NCI-H187 treated with DMSO at 0.1 percent for 48 hours (cell line): ENCODE measurements around the gene SPATA6L.
"Not testable (repeated sequence)": the region's sequence is repeated elsewhere in the genome, so short reads cannot be mapped to it uniquely, and the experiment has no call there.

Experiments used
- DNase-seq: peaks from one replicate; lab custom pipeline; 2025; lab: John Stamatoyannopoulos, UW

The SPATA6L gene

GRCh38 chr9:4638968-4639367 lies 27.3 kb downstream of the SPATA6L start:
- no peak for DNase-seq

- no peak for DNase-seq
These were observed 35.4 kb downstream of the SPATA6L start for GRCh38 chr9:4630836-4631235.

- DNase-seq: no peak
These were observed 44.3 kb downstream of the SPATA6L start for GRCh38 chr9:4622016-4622415.

- DNase-seq: no peak
These were observed 45.3 kb downstream of the SPATA6L start for GRCh38 chr9:4620881-4621555.

DNA sequence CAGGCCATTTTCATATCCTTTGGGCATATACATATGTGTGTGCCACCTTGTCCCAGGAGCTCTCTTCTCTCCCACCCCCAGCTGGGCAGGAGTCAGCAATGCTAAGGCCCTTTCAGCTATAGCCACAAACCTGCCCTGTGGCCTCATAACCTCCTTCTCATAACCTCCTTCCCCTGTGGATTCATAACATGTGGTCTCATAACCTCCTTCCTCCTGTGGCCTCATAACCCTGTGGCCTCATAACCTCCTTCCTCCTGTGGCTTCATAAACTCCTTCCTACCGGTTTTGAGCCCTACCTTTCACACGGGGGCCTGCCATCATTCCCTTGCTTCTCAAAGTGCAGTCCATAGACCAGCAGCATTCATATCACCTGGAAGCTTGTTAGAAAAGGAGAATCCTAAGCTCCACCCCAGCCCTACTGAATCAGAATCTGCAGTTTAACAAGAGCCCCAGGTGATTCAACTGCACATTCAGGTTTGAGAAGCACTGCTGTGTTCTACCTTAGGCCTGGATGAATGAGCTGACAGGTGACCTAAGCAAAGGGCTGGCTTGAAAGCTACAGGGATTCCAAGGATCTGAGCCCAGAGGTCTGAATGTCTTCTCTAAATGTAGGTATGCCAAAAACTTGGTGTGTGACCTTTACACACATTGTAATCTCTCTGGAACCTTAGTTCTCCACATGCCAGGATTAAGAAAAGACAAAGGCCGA lies 46.1 kb downstream of the SPATA6L start:
- DNase-seq: no peak

DNA sequence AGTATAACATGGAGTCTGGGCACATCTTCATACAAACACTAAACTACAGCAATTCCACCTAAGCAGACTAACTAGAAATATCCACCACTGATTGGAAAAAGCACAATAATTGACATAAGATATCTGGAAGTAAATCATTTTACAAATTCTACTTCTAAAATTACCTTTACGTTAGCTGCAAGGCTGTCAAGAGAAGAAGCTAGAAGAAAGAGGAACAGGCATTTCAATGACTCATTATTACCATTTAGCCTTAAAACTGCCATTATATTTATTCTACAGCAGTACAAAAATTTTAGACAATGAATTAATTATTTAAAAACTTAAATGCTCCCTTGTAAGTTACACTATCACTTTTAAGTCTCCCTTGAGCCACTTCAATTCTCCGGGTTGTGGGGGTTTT lies 47.6 kb downstream of the SPATA6L start:
- no peak for DNase-seq

DNA sequence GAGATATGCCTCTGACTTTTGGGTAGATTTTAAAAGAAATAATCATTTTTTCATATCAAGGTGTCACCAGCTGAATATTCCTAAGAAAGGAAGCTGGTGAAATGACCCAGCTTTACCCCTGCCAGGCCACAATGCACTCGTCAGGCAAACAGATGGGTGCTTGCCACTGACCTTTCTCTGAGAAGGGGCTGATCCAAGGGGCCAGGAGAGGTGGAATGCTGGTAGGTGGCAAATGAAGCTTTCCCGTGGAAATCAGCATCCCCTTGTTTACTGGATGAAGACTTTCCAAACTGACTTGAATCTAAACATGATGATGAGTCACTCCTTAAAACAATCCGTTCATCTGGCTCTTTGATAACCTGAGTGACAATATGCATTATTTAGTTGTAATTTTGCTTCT lies 48.5 kb downstream of the SPATA6L start:
- DNase-seq: no peak

- no peak for DNase-seq
These were observed 50.5 kb downstream of the SPATA6L start for GRCh38 chr9:4615778-4616177.

- DNase-seq: no peak
These were observed 51.0 kb downstream of the SPATA6L start for GRCh38 chr9:4615251-4615650.

DNA sequence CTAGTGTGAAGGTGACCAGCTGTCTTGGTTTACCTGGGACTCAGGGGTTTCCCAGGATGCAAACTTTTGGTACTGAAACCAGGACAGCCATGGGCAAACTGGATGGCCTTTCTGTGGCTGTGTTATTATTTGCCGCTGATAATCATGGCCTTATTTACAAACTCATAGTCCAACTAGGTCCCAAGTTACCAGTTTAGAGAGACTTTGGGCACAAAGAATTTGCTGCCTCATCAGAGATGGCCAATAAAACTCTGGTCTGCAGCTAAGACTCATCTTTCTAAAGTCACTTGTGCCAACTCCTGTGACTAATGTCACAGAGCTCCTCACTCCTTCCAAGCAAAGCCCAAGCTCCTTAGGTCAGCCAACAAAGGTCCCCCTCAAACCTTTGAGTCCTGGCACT lies 51.7 kb downstream of the SPATA6L start:
- DNase-seq: no peak

- DNase-seq: not testable (repeated sequence)
These were observed 60.2 kb downstream of the SPATA6L start for GRCh38 chr9:4606033-4606432.

GRCh38 chr9:4604678-4605095 lies 61.6 kb downstream of the SPATA6L start:
- peak; percentile 19 for DNase-seq

DNA sequence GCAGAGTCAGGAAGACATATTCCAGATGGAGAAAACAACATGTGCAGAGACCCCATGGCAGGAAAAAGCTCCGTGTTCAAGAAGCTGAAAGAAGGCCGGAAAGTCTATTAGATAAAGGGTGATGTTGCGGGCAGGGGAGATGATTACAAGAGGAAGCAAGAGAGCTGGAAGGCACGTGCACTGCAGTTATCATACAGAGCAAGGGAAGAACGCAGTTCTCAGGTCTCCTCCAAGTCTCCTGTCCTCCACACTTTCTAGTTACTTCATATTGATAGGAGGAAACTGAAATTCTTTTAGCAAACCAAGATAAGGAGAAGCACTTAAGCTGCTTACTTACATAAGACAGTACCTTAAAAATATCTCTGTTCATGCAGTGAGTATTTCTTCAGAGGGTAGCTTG lies 62.5 kb downstream of the SPATA6L start:
- DNase-seq: no peak

GRCh38 chr9:4600368-4600767 lies 65.9 kb downstream of the SPATA6L start:
- DNase-seq: no peak

DNA sequence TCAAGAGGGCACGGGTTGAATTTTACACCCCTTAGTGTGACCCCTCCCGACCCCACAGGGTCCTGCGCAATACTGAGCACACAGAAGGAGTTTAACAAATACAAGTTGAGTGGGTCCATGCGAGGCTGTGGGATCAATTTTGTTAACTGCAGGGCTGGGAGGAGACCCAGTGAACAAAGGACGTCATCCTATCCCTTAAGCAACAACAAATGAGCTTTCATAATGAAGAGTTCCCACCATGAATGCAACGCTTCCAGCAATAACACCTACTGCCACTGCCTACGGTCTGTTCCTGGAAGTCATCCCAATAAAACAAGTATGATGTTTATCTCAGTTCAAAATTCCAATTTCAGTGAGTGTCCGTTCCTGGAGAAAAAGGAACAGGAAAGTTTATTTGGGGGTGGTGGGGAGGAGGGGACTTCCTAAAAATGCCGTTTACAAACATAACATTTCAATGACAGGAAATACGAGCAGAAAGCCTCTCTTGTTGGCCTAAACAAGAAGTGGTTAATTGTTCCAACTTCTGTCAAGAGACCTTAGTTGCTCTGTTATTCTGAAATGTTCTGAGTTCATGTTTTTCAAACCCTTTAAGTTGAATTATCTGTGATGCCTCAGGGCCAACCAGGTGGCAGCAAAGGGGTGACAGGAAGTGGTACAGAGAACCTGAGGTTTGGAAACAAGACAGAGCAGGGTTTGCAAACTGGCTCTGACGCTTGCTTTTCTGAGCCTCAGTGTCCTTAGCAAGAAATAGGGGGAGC lies 69.9 kb downstream of the SPATA6L start:
- no peak for DNase-seq

DNA sequence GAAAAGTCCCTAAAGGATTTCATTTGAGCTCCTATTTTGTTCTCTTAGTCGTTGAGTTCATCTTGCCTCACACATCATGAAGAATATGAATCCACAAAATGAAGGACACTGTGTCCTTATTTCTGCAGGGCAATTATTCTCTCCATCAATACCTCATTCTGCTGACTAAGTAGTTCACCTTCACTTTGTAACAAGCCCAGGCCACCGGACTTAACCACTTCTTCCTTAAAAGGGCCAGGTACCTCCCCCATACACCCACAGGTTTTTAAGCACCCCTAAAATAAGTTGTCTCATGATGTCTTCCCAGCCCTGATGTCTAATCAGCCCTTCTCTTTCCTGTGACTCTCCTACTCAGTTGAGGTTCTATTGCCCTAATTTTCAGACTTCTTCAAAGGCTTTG lies 71.3 kb downstream of the SPATA6L start:
- DNase-seq: no peak

DNA sequence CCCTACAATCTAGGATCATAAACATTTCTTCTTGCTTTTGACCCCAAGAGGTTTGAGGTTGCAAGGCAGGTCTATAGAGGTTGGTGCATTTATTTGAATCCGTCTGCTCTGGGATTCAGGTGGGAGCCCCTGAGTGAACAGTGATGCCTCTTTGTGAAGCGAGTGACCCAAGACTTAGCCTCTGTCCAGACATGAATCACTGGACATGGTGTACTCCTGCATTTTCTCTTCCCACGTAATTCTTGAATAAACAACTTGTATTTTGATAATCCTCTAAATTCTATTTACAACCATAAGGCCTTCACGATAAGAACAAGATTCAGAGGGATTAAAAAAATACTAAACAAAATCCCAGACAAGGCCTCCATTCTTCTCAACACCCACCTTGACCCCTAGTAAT lies 71.7 kb downstream of the SPATA6L start:
- no peak for DNase-seq

DNA sequence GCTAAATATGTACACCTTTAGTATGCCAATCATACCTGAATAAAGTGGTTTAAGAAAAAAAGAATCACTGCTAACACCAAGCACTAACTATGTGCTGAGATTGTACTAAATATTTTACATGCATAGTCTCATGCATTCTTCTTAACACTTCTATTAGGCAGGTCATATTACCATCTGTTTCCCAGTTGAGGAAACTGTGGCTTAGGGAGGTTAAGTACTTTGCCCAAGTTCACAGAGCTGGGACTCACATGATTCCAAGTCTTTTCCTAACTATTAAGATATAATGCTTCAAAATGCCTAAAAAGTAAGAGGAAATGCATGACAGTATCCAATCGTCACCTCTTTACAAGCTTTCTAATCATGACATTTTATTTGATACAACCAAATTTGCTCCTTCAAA lies 73.4 kb downstream of the SPATA6L start:
- DNase-seq: no peak

- no peak for DNase-seq
These were observed 74.0 kb downstream of the SPATA6L start for GRCh38 chr9:4592295-4592694.

DNA sequence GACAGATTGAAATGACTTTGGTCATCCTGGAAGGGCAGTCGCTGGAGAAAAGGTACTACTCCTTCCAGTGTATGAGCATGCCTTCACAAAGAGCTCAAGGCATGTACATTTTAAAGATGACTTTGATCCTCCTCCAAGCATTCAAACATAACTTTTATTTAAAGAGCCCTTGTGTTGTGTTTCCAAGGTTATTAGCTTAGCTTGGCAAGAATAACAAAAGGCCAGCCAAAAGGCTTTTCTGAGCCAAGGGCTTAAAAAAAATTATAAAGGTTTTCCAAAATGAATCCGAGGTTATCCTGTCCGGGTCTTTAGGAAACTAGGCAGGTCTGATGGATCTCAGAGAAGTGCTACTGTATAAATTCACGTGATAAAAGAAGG lies 75.2 kb downstream of the SPATA6L start:
- no peak for DNase-seq

- no peak for DNase-seq
These were observed 75.7 kb downstream of the SPATA6L start for GRCh38 chr9:4590430-4591122.

DNA sequence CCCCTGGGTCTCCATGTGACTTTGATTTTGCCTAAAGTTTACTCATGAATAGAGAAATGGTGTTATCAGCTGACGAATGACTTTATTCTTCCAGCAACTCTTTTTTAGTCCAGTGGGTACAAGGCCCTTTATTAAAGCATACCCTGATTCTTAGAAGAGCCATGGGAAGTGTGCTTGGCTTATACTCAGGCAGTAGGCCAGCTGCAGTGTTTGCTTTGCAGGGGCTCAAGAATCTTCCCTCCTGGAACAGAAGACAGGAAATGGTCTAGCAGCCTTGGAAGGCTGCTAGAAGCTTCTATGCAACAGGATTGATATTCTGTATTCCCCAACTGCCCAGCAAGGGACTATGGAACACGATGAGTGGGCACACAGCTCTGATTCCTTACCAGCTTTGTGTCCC lies 77.6 kb downstream of the SPATA6L start:
- DNase-seq: no peak

GRCh38 chr9:4585135-4585534 lies 81.1 kb downstream of the SPATA6L start:
- DNase-seq: no peak
